ENCODE data around the gene IGDCC3. TPM values are rescaled to one million over a fixed set of nuclear protein-coding genes. Genes with fewer than 3 reads are reported as not detected.
A peak's percentile ranks its signal among the peaks of the same experiment; 100 is the strongest.

IGDCC3 gene
- total RNA-seq, 1 donor from 2014 or later, result 342 TPM

DNA sequence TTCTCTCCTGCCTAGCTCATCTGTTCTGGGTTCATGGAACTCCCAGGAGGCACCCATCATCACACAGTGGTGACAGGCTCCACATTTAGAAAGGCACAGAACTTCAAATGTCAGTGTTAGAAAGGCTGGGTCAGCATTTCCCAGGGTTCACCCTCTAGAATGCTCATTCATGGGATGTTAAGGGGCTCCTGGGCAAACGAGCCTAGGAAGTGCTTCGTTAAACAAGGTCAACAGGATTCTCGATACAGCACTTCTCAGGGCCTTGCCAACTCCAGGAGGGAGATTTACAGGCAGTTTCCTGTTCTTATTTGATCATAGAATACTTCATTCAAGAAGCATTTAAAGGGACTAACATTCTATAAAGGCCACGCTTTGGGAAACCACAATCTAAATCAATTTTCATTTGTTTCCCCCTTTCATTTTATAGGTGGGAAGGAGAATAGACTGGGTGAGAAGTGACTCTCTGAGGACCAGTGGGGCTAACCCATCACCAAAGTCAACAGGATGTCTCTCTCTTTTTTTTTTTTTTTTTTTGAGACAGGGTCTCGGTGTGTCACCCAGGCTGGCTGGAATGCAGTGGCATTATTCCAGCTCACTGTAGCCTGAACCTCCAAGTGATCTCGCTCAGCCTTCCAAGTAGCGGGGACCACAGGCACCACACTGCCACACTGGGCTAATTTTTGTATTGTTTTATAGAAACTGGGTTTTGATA, 30.7 kb upstream of the IGDCC3 start:
- DNase-seq, result no peak
- H3K36me3 Mint-ChIP-seq (ENCODE audit: unreplicated experiment), result no peaks in the 10 kb centered on the region
- TF ChIP-seq, protein P1, sequence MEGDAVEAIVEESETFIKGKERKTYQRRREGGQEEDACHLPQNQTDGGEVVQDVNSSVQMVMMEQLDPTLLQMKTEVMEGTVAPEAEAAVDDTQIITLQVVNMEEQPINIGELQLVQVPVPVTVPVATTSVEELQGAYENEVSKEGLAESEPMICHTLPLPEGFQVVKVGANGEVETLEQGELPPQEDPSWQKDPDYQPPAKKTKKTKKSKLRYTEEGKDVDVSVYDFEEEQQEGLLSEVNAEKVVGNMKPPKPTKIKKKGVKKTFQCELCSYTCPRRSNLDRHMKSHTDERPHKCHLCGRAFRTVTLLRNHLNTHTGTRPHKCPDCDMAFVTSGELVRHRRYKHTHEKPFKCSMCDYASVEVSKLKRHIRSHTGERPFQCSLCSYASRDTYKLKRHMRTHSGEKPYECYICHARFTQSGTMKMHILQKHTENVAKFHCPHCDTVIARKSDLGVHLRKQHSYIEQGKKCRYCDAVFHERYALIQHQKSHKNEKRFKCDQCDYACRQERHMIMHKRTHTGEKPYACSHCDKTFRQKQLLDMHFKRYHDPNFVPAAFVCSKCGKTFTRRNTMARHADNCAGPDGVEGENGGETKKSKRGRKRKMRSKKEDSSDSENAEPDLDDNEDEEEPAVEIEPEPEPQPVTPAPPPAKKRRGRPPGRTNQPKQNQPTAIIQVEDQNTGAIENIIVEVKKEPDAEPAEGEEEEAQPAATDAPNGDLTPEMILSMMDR (IDR thresholded peaks at IDR 0.05; ENCODE audit: partially characterized antibody, unreplicated experiment), result no peak
- H3K9me3 Mint-ChIP-seq (ENCODE audit: unreplicated experiment), result peaks cover 5% of the 10 kb centered on the region
- peak overlapping the region; percentile 71 for H3K27ac Mint-ChIP-seq (ENCODE audit: unreplicated experiment)
- no peak overlapping the region for H3K4me3 Mint-ChIP-seq (ENCODE audit: unreplicated experiment)
- H3K27me3 Mint-ChIP-seq (ENCODE audit: unreplicated experiment), result peaks cover 9% of the 10 kb centered on the region
- H3K4me1 Mint-ChIP-seq (ENCODE audit: low read depth, unreplicated experiment), result peaks cover 50% of the 10 kb centered on the region

DNA sequence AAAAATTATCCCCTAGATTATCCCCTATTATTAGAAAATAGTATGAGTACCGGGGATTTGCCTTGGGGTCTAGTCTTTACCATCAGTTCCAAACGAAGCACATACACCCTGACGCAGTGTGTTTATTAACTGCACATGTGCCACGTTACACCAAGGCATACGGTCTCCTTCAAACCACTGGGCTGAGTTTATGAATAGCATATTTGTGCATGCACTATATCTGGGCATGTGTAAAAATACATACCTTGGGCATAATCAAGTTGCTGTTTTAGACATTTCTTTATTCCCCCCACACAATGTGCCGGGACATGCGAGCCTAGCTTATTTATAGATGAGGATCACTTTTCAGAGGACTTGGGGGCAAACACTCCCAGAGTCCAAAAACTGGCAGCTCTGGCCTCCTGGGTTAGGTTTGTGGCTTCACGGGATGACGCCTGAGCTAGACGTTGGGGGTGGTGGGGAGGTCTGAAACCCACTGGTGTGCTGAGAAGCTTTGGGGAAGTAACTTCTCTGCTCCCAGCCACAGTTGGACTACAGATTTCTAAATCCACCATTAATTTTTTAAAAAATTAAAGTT, 28.7 kb upstream of the IGDCC3 start:
- H3K4me3 Mint-ChIP-seq (ENCODE audit: unreplicated experiment), result no peak overlapping the region
- peak overlapping the region; percentile 48 for H3K27ac Mint-ChIP-seq (ENCODE audit: unreplicated experiment)
- peaks cover 9% of the 10 kb centered on the region for H3K27me3 Mint-ChIP-seq (ENCODE audit: unreplicated experiment)
- DNase-seq, result no peak
- H3K36me3 Mint-ChIP-seq (ENCODE audit: unreplicated experiment), result no peaks in the 10 kb centered on the region
- TF ChIP-seq, protein P1 (IDR thresholded peaks at IDR 0.05; ENCODE audit: partially characterized antibody, unreplicated experiment), result no peak
- H3K9me3 Mint-ChIP-seq (ENCODE audit: unreplicated experiment), result peaks cover 2% of the 10 kb centered on the region
- H3K4me1 Mint-ChIP-seq (ENCODE audit: low read depth, unreplicated experiment), result peaks cover 47% of the 10 kb centered on the region

GRCh38 chr15:65405791-65406423, 28.1 kb upstream of the IGDCC3 start:
- H3K4me3 Mint-ChIP-seq (ENCODE audit: unreplicated experiment), result no peak overlapping the region
- TF ChIP-seq, protein P1 (IDR thresholded peaks at IDR 0.05; ENCODE audit: partially characterized antibody, unreplicated experiment), result no peak
- H3K27me3 Mint-ChIP-seq (ENCODE audit: unreplicated experiment), result peaks cover 11% of the 10 kb centered on the region
- H3K27ac Mint-ChIP-seq (ENCODE audit: unreplicated experiment), result no peak overlapping the region
- H3K4me1 Mint-ChIP-seq (ENCODE audit: low read depth, unreplicated experiment), result peaks cover 50% of the 10 kb centered on the region
- no peaks in the 10 kb centered on the region for H3K9me3 Mint-ChIP-seq (ENCODE audit: unreplicated experiment)
- H3K36me3 Mint-ChIP-seq (ENCODE audit: unreplicated experiment), result no peaks in the 10 kb centered on the region
- DNase-seq, result no peak

DNA sequence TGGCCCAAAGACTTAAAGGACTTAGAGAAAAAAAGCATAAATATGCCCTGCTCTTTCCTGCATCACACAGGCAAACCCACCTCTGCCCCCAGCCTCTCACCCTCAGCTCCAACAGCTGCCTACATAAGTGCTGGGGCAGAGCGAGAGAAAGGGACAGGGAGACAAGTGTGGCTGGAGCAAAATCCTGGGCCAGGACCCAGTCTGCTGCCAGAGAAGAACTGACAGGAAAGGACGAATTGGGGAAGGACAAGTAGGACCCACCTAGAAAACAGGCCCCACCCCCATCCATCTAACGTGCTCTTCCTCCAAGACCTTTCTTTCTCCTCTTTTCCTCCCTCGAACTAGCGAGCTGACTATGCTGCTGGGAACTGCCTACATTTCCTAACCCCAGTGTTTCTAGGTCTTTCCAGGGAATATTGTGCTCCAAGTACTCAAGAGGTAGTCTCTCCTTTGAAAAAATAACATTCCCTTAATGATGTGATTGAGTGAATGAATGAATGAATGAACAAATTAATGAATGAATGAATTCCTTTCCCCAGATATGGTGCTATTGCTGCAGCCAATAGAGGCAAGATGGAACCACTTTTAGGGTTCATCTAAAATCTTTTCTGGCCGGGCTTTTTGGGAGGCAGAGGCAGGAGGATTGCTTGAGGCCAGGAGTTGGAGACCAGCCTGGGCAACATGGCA, 26.5 kb upstream of the IGDCC3 start:
- peak overlapping the region; percentile 75 for H3K27ac Mint-ChIP-seq (ENCODE audit: unreplicated experiment)
- no peaks in the 10 kb centered on the region for H3K36me3 Mint-ChIP-seq (ENCODE audit: unreplicated experiment)
- H3K4me1 Mint-ChIP-seq (ENCODE audit: low read depth, unreplicated experiment), result peaks cover 46% of the 10 kb centered on the region
- DNase-seq, result no peak
- TF ChIP-seq, protein P1 (IDR thresholded peaks at IDR 0.05; ENCODE audit: partially characterized antibody, unreplicated experiment), result no peak
- H3K4me3 Mint-ChIP-seq (ENCODE audit: unreplicated experiment), result peak overlapping the region; percentile 11
- peaks cover 14% of the 10 kb centered on the region for H3K27me3 Mint-ChIP-seq (ENCODE audit: unreplicated experiment)
- no peaks in the 10 kb centered on the region for H3K9me3 Mint-ChIP-seq (ENCODE audit: unreplicated experiment)

Measured in glutamatergic neuron (in vitro differentiated cells).